GM21717 (cell line): ENCODE data around the gene GTF2I.
"Not testable (repeated sequence)": the region's sequence is repeated elsewhere in the genome, so short reads cannot be mapped to it uniquely, and the experiment has no call there.

Source experiments
- ATAC-seq: cut with Tn5 transposase; IDR thresholded peaks from one replicate; pipeline ENCODE4 v1.9.1; 2021; ENCODE audit warnings: mild to moderate bottlenecking, moderate library complexity; ENCODE audit not compliant: unreplicated experiment

The GTF2I gene

DNA sequence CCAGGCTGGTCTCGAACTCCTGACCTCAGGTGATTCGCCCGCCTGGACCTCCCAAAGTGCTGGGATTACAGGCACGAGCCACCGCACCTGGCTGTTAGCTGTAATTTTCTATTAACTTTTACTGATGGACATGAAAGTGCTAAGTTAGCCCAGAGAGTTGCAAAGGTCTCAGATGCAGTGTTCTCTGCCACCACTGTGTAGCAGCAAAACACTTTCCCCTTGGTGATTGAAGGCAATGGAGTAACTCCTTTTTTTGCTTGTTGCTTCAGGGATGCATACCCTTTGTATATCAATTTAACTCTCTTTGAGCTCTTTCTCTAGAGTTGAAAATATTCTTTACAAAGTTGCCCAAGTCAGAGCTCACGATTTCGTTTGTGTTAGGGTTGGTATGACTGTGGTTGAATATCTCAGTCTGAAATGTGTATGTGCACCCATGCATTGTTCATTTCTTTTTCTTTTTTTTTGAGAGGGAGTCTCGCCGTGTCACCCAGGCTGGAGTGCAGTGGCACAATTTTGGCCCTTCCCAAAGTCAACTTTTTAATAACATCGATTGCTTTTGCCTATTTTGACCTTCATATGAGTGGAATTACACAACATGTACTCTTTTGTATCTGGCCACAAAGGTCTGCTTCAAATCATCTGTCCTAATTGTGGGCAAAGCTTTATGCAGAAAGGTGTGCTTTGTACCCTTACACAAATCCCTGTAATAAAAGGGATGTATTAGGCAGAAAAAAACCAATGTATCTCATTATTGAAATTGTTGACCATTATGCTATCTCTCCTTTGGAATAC lies 52.6 kb downstream of the GTF2I start:
- ATAC-seq, result no peak

DNA sequence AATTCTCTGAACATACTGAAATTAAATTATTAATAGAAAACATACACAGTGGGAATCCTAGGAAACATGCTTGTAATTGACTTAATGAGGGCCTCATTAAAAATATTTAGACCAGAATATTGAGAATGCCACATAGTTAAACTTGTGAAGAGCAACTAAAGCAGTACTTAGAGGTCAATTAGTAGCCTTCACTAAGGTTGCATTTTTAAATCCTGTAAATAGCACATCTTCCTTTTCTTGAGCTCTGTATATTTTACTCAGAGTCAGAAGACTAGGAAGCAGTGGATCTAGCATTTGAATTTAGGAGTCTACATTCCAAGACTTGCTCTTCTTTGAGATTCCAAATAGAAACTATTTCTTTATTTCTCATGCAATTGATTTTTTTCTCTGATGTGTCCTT lies 56.0 kb downstream of the GTF2I start:
- ATAC-seq, result no peak

DNA sequence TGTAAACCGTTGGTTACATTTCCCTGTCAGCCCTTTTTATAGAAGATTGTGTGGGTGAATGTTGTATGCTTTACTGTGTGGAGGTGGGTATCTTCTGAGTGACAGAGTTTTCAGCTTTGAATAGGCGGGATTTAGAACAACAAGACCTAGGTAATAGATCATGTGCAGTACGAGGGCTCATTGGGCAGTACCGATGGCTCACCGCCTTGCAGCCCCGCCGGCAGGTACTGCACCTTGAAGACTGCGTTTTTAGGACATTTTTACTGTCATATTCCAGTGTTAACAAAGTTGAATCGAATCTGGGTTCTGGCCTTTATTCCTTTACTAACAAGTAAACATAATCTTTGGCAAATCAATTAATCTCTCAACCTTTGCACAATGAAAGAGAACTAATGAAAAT lies 60.4 kb downstream of the GTF2I start:
- no peak for ATAC-seq

DNA sequence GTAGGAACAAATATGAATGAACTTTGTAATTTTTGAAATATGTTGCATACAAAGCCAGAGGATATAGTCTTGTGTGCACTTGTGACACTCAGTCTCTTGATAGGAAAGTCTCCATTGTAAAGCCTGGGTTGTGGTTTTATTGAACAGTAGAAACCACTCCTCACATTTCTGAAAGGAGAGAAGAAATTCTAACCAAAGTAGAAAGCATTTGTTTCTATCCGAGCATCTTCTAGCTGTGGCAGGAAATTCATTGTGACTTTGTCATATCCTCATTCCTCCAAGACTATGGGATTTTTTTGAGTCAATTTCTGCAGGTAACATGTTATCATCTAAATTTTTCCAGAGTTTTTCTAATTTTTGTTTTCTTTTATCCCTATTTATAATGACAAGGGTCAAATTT lies 60.8 kb downstream of the GTF2I start:
- ATAC-seq, result no peak

DNA sequence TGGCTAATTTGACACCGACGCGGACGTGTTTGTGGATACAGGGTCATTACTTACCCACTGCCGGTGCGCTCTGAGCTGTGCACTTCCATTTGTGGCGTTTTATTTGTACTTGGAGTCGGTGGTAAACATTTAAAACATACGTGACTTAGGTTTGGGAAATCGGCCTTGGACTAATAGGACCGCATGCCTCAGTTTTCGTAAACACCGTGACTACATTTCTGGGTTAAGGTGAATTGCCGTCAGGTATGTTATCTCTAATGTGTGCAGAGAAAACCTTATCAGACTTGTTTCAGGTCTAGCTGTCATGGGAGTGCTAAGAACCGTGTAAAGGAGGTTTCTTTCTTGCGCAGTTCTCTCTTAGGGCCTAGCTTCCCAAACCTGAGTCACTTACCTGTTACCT lies 64.6 kb downstream of the GTF2I start:
- ATAC-seq, result no peak

DNA sequence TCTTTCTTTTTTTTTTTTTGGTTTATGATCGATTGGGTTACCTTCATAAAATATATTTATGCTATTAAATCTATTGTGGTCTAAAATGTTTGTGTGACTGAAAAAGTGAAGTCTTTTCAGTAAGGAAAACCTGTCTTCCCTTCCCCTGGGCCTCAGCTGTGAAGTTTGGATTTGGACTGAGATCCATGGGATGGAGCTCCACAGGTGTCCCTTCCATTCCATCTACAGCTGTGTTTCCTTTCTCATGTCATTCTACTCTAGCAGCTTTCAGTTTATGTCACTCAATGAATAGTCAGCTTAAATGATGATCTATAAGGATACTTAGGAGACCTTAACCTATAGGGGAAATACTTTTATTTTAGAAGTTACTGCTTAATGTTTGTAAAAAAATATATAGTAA lies 68.3 kb downstream of the GTF2I start:
- ATAC-seq, result no peak

DNA sequence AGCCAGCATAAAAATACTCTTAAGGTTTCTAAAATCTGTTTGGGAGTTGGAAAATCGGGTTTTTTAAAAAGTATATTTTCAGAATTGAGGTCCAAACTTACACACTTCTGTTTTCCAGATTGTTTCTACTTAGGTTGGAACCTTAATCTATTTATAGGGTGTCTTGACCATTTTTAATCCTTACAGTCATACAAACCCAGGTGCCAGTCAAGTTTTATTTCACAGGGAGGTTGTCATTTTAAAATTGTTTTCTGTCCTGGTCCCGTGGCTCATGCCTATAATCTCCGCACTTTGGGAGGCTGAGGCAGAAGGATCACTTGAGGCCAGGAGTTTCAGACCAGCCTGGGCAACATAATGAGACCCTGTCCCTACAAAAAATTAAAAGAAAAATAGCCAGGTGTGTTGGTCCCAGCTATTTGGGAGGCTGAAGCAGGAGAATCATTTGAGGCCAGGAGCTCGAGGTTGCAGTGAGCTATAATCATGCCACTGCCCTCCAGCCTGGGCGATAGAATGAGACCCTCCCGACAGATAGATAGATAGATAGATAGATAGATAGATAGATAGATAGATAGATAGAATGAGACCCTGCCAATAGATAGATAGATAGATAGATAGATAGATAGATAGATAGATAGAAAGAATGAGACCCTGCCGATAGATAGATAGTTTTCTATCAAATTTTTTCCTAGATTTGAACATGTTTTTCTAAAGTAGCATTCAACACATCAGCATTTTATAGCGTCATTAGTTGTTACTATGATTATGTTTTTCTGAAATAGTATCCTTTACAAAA lies 69.0 kb downstream of the GTF2I start:
- ATAC-seq, result no peak

DNA sequence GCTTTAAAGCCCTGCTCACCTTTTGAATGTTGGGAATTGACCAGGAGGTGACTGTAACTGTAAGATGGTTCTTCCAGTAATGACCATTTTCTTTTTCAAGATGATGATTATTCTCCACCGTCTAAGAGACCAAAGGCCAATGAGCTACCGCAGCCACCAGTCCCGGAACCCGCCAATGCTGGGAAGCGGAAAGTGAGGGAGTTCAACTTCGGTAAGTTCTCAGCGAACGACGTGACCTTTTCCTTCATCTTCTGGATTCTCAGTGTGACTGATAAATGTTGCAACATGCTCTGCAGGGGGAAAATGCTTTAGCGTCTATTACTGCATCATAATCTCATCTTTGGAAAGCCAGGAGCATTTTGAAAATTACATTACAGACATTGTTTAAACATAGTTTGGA lies 71.2 kb downstream of the GTF2I start:
- ATAC-seq, result not testable (repeated sequence)

DNA sequence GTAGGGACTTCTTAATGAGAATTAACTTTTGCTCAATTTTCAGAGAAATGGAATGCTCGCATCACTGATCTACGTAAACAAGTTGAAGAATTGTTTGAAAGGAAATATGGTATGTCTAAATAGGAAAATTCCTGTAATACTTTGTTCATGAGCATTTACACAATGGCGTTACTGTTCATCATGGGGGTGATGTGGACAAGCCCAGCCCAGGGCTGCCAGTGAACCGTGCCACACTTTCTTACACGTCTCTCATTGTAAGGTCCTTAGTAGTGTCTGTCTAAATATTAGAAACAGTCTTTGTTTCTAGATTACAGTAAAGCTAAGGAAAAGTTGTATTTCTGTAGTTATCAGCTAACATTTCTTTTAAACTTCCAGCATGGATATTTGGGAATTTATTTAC lies 72.7 kb downstream of the GTF2I start:
- ATAC-seq, result not testable (repeated sequence)

DNA sequence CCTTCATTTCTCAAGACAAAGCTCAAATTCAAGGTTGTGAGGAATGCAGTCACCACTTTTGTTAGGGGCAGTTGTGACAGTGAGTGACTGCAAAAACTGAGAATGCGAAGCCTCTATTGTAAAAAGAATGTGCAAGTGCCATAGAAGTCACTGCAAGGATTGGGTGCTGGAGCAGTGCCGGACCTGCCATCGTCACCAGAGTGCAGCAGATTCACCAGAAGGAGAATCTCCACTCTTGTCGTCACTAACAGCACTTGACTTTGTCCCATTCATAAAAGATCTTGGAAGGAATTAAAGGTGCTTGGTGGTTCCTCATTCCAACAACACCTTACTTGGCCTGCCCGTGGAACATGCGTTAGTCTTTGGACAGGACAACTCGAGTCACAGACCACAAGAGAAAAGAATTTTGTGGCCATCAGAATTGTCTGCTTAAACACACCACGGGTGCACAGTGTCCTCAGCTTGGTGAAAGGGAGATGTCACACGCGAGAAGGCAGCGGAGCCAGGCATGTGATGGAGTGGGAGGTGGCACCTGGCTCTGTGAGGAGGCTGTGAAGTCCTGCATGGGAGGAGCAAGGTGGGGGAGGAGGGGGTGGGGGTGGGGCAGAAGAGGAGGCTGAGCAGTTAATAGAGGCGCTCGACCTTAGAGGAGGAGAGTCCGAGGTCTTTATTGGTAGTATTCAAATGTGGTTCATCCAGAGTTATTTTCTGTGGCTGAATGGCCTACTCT lies 82.6 kb downstream of the GTF2I start:
- ATAC-seq, result not testable (repeated sequence)

DNA sequence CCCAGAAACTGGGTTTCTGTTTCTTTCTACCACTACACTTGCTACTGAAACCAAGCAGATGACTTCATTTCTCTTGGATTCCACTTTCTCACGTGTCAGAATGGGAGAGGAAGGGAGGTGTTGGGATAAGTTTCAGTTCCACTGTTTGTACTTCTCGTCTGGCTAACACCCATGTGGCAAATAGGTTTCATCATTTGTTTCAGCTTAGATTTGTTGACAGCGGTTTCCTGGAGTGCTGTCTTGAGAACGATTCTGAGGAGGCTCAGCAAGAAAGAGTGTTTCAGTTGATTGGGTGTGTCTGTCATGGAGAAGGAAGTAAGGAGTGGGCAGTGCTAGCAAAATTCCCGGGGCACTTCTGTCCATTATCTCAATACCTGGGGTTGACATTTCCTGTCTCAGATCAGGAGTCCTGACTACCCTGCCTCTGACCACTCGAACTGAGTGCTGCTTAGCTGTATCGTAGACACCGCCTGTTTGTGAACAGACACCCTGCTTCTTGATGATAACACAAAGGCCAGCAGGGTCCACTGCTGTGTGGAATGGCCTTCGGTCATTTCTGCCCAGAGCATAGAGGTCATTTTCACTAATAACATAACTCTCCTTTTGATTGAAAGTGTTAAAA lies 86.5 kb downstream of the GTF2I start:
- not testable (repeated sequence) for ATAC-seq

DNA sequence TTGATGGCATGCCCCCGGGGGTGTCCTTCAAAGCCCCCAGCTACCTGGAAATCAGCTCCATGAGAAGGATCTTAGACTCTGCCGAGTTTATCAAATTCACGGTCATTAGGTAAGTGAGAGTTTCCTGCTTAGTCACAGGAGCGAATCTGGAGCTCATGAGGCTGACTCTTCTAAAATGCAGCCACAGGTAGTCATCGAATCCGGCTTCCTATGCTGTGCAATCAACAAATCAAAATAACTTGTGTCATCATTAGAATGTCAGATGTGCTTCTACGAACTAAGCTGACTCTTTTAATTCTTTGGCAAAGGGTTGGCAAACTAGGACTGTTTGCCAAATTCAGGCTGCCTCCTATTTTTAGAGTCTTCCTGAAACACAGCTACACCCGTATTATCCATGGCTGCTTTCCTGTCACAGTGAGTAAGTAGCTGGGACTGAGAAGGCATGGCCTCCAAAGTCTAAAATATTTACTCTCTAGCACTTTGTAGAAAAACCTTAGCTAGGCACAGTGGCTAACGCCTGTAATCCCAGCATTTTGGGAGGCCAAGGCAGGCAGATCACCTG lies 96.5 kb downstream of the GTF2I start:
- ATAC-seq, result not testable (repeated sequence)

DNA sequence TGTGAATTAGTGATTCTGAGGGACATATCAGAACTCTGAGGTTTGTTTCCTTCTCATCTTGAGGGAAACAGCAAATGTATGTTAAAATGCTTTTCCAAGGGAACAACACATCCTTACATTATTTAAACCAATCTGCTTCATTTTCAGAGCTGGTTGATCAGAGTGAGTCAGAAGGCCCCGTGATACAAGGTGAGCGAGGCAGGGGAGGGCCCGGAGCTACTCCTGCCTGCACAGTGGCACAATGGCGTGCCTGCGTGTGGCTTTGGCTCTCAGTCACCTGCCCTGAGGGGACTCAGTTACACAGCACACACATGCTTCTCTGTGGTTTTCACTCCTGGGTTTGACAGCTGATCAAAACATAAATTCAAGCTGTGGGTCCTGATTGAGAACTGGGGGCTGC lies 99.2 kb downstream of the GTF2I start:
- ATAC-seq, result not testable (repeated sequence)

DNA sequence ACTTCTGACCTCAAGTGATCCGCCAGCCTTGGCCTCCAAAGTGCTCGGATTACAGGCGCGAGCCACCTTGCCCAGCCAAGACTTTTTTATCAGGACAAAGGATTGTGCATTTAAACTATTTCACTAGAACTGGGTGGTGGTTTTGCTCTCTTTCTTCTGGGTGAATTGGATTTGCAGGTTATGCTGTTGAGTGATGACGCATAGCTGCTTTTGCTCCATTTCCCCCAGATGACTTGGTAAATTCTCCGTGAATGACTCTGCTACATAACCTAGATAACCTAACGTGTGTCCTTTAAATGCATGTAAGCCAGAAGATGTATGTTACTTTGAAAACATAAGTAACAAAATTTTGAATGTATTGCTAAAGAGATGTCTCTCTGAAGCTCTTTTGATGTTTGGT lies 100.8 kb downstream of the GTF2I start:
- ATAC-seq, result not testable (repeated sequence)

DNA sequence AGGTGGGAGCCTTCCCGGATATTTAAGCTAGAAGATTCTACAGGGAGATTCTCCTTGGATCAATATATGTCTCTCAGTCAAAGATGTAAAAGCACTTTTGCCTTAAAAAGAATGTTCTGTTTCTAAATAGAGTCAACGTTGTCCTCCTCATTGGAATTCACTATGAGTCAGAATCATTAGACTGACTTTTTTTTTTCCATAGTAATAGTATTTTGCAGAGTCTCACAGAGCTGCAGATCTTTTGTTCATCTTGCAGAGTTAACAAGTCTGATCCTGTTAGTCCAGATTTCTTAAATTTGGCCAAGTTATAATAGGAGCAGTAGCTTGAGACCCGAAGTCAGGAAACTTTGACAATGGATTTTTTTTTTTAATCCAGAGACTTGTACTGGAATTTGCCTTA lies 101.5 kb downstream of the GTF2I start:
- not testable (repeated sequence) for ATAC-seq

DNA sequence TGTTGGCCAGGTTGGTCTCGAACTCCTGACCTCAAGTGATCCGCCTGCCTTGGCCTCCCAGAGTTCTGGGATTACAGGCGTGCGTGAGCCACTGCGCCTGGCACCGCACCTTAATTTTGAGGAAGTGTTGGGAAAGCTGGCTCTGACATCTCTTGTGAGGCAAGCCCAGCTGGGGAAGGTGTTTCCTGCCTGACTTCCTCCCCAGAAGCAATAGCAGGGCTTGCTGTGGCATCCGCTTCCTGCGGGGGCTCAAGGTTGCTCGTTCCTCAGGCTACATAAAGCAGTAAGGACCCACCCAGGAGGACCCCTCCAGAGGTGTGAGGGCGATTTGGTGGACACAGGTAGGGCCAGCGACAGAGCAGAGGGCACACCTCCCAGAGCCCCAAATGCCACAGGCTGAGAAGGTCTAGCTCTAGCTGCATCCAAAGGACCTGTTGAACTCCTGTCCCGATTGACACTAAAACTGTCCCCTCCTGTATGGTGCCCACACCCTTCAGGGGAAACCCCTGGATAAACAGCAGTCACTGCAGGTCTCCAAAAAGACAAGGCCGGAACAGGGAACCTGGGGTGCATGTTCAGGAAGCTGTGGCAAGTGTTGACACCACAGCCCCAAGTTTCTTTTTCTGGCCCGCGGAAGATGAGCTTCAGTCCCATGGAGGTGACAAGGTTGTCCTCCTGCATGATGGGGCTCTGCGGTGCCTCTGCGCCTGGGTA lies 107.8 kb downstream of the GTF2I start:
- ATAC-seq, result not testable (repeated sequence)

DNA sequence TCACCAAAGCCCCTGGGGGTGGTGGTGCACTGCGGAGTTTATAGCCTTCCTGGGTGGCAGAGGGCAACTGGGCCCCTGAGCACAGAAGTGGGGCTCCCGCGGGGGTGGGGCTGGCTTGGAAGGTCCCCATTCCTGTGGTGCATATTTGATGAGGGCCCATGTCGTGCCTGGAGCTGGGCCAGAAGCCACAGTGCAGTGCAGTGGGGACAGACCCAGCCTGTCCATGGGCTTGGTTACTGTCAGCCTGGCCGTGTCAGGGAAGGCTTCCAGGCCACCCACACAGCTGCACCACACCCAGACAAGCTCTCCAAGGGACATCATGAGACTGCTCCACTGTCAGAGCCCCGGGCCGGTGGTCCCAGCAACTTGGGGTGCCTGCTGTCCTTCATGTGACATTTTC lies 109.0 kb downstream of the GTF2I start:
- peak; percentile 33 for ATAC-seq

DNA sequence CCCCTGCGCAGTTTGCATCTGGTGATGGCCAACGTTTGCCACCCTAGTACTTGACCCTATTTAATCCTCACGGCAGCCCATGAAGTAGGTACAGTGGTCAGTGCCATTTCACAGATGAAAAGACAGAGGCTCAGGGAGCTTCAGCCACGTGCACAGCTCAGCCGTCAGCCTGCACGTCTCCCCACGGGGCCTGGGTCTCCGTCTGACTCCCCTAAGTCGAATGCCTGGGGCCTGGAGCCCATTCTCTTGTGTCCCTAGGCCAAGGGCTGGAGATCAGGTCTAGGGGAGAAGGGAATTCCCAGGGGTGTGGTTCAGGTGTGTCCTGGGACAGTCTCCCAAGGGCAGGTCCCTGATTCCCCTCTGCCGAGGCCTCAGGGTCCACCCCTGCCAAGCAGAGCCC lies 109.5 kb downstream of the GTF2I start:
- not testable (repeated sequence) for ATAC-seq

DNA sequence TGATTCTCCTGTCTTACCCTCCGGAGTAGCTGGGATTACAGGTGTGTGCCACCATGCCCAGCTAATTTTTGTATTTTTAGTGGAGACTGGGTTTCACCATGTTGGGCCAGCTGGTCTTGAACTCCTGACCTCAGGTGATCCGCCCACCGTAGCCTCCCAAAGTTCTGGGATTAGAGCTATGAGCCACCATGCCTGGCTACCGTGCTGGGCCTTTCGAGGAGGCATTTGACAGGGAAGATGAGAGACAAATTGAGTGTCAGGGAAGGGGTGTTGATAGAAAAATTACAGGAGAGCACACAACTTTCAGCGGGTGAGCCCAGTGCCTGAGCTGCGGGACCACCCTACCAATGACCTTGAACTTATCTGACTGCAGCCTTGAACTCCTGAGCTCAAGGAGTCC lies 112.5 kb downstream of the GTF2I start:
- ATAC-seq, result not testable (repeated sequence)

DNA sequence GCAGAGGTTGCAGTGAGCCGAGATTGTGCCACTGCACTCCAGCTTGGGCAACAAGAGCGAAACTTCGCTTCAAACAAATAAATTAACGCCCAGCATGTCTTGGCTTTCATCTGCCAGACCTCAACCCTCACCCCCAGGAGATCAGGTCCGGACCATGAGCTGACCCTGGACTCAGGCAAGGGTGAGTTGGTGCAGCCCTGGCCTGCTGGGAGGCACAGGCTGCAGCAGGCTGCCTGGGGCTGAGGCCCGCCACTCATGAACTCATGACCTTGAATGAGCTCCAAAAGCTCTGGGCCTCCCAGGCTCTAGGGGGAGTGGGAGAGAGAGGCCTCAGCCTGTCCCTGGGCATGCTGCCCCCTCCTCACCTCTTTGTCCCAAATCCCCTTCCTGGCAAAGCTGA lies 114.6 kb downstream of the GTF2I start:
- ATAC-seq, result not testable (repeated sequence)
